HL-60 (cell line): ENCODE results near the gene SPINT2.

Experiments
- GABPA ChIP-seq: IDR thresholded peaks from 2 replicates; pipeline ENCODE4 v1.6.1; 2012; ENCODE audit warnings: low read depth
- POLR2AphosphoS5 ChIP-seq: IDR thresholded peaks from 2 replicates; pipeline ENCODE4 v1.6.1; 2012; ENCODE audit warnings: low read depth
- TF ChIP-seq, protein P1 (sequence below): IDR thresholded peaks from one replicate; pipeline ENCODE4 v1.5.1; 2011; ENCODE audit warnings: low read length, control low read depth, inconsistent platforms; ENCODE audit not compliant: insufficient read depth

GRCh38 chr19:38273499-38273898 lies 9.1 kb downstream of the SPINT2 start:
- TF ChIP-seq, protein P1, sequence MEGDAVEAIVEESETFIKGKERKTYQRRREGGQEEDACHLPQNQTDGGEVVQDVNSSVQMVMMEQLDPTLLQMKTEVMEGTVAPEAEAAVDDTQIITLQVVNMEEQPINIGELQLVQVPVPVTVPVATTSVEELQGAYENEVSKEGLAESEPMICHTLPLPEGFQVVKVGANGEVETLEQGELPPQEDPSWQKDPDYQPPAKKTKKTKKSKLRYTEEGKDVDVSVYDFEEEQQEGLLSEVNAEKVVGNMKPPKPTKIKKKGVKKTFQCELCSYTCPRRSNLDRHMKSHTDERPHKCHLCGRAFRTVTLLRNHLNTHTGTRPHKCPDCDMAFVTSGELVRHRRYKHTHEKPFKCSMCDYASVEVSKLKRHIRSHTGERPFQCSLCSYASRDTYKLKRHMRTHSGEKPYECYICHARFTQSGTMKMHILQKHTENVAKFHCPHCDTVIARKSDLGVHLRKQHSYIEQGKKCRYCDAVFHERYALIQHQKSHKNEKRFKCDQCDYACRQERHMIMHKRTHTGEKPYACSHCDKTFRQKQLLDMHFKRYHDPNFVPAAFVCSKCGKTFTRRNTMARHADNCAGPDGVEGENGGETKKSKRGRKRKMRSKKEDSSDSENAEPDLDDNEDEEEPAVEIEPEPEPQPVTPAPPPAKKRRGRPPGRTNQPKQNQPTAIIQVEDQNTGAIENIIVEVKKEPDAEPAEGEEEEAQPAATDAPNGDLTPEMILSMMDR, result no peak
- TF ChIP-seq GABPA, result no peak
- TF ChIP-seq POLR2AphosphoS5, result no peak
